Ishikawa (cell line): ENCODE data around the gene RAB8A.
A peak's percentile ranks its signal among the peaks of the same experiment; 100 is the strongest.

ENCODE experiments used
- EGR1 ChIP-seq: IDR thresholded peaks from 2 replicates; pipeline ENCODE4 v1.6.1; 2012
- EP300 ChIP-seq: IDR thresholded peaks from 2 replicates; pipeline ENCODE4 v1.6.1; 2012; ENCODE audit warnings: borderline replicate concordance
- RAD21 ChIP-seq: IDR thresholded peaks from 2 replicates; pipeline ENCODE4 v1.6.1; 2012; ENCODE audit warnings: low read depth
- REST ChIP-seq: IDR thresholded peaks from 2 replicates; pipeline ENCODE4 v1.6.1; 2012; ENCODE audit warnings: low read depth, mild to moderate bottlenecking
- TEAD4 ChIP-seq: IDR thresholded peaks from 2 replicates; pipeline ENCODE4 v1.6.1; 2012
- YY1 ChIP-seq: IDR thresholded peaks from 2 replicates; pipeline ENCODE4 v1.6.1; 2012; ENCODE audit warnings: low read depth

- peak; percentile 43 for TF ChIP-seq YY1
- no peak for TF ChIP-seq REST
- TF ChIP-seq EP300, result peak; percentile 86
- TF ChIP-seq RAD21, result peak; percentile 4; the same call in 1 of the 2 replicates
- TF ChIP-seq EGR1, result 0 out of 2 replicates have a peak, but pooled peaks have one; percentile 8
- TF ChIP-seq TEAD4, result peak; percentile 83
These were observed 22.5 kb upstream of the RAB8A start for GRCh38 chr19:16089010-16089846.
